MM.1S (cell line): ENCODE measurements around the gene GAB1.

Source experiments
- EZH2phosphoT487 ChIP-seq: fragments of 300-600 bp; sonication (generic); IDR thresholded peaks from 2 replicates; pipeline ENCODE4 v1.6.1; 2018; ENCODE audit warnings: antibody characterized with exemption, low read length
- TF ChIP-seq, protein P1 (sequence below): fragments of 300-600 bp; sonication (generic); IDR thresholded peaks from 2 replicates; pipeline ENCODE4 v1.5.1; 2016; ENCODE audit warnings: antibody characterized with exemption, low read length, mixed read lengths

DNA sequence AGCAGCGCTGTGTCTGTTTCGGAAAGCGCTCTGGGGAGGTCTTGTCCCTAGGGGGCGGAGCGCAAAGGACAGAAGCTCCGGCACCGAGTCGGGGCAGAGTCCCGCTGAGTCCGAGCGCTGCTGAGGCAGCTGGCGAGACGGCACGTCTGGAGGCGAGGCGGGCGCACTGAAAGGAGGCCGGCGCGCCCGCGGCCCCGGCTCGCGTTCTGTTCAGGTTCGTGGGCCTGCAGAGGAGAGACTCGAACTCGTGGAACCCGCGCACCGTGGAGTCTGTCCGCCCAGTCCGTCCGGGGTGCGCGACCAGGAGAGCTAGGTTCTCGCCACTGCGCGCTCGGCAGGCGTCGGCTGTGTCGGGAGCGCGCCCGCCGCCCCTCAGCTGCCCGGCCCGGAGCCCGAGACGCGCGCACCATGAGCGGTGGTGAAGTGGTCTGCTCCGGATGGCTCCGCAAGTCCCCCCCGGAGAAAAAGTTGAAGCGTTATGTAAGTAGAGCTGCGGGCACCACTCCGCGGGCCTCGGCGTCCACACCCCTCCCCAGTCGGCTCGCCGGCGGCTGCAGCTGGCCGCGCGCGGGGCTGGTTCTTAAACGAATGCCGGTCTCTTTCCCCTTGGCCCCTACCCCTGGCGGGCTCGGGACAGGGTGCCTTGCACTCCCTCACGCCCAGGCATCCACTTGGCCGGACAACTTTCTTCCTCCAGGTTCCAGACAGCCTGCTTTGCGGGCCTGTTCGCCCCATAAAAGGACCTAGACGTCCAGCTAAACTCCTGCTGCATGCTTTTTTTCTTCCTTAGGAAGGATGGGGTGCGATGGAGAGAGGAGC, at the start of gene GAB1:
- TF ChIP-seq, protein P1, sequence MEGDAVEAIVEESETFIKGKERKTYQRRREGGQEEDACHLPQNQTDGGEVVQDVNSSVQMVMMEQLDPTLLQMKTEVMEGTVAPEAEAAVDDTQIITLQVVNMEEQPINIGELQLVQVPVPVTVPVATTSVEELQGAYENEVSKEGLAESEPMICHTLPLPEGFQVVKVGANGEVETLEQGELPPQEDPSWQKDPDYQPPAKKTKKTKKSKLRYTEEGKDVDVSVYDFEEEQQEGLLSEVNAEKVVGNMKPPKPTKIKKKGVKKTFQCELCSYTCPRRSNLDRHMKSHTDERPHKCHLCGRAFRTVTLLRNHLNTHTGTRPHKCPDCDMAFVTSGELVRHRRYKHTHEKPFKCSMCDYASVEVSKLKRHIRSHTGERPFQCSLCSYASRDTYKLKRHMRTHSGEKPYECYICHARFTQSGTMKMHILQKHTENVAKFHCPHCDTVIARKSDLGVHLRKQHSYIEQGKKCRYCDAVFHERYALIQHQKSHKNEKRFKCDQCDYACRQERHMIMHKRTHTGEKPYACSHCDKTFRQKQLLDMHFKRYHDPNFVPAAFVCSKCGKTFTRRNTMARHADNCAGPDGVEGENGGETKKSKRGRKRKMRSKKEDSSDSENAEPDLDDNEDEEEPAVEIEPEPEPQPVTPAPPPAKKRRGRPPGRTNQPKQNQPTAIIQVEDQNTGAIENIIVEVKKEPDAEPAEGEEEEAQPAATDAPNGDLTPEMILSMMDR = peak; percentile 7; the same call in 1 of the 2 replicates
- TF ChIP-seq EZH2phosphoT487 = no peak
